H9 (cell line): Measurements from ENCODE around the gene ATP2B2. TPM values are rescaled to one million over a fixed set of nuclear protein-coding genes. Genes with fewer than 3 reads are reported as not detected.

ENCODE experiments used
- DNase-seq: peaks from one replicate; pipeline ENCODE4 v3.0.0-alpha.2; 2017
- H2AFZ ChIP-seq: one replicate; pipeline ENCODE4 v1.6.1; 2013; ENCODE audit warnings: mild to moderate bottlenecking, low read length, control low read depth, moderate library complexity
- H2AK5ac ChIP-seq: 2 replicates; pipeline ENCODE4 v1.6.1; 2013; ENCODE audit warnings: low read length, control low read depth, mixed read lengths; ENCODE audit not compliant: insufficient read length
- H2BK120ac ChIP-seq: one replicate; pipeline ENCODE4 v1.6.1; 2013; ENCODE audit warnings: low read depth, mild to moderate bottlenecking, low read length, control low read depth, inconsistent platforms; ENCODE audit not compliant: poor library complexity, severe bottlenecking
- H2BK12ac ChIP-seq: 2 replicates; pipeline ENCODE4 v1.6.1; 2013; ENCODE audit warnings: low read length, control low read depth, mixed read lengths, low read depth; ENCODE audit not compliant: insufficient read length
- H2BK15ac ChIP-seq: 2 replicates; pipeline ENCODE4 v1.6.1; 2013; ENCODE audit warnings: low read depth, low read length, control low read depth
- H2BK20ac ChIP-seq: one replicate; pipeline ENCODE4 v1.6.1; 2013; ENCODE audit warnings: low read depth, mild to moderate bottlenecking, low read length, control low read depth, inconsistent platforms; ENCODE audit not compliant: poor library complexity, severe bottlenecking
- H2BK5ac ChIP-seq: 2 replicates; pipeline ENCODE4 v1.6.1; 2013; ENCODE audit warnings: low read length, control low read depth, mixed read lengths; ENCODE audit not compliant: insufficient read length
- H3K14ac ChIP-seq: 2 replicates; pipeline ENCODE4 v1.6.1; 2013; ENCODE audit warnings: low read length, control low read depth; ENCODE audit not compliant: insufficient read depth
- H3K18ac ChIP-seq: 2 replicates; pipeline ENCODE4 v1.6.1; 2013; ENCODE audit warnings: low read depth, mild to moderate bottlenecking, mixed read lengths, low read length, control low read depth; ENCODE audit not compliant: insufficient read length
- H3K23ac ChIP-seq: 2 replicates; pipeline ENCODE4 v1.6.1; 2013; ENCODE audit warnings: low read length, control low read depth, mixed read lengths, low read depth; ENCODE audit not compliant: insufficient read length
- H3K23me2 ChIP-seq: 2 replicates; pipeline ENCODE4 v1.6.1; 2013; ENCODE audit warnings: low read depth, mild to moderate bottlenecking, mixed read lengths, low read length, control low read depth; ENCODE audit not compliant: insufficient read length, poor library complexity, severe bottlenecking
- H3K27ac ChIP-seq: 2 replicates; pipeline ENCODE4 v1.5.1; 2013; ENCODE audit warnings: low read length, control low read depth, mixed read lengths, low read depth; ENCODE audit not compliant: insufficient read length
- H3K27me3 ChIP-seq: 2 replicates; pipeline ENCODE4 v1.6.1; 2013; ENCODE audit warnings: low read length, control low read depth, inconsistent platforms; ENCODE audit not compliant: insufficient read depth
- H3K4ac ChIP-seq: 2 replicates; pipeline ENCODE4 v1.6.1; 2013; ENCODE audit warnings: low read depth, mild to moderate bottlenecking, control low read depth, inconsistent platforms, low read length, moderate library complexity
- H3K4me1 ChIP-seq: 2 replicates; pipeline ENCODE4 v1.6.1; 2013; ENCODE audit warnings: low read length, control low read depth, inconsistent platforms; ENCODE audit not compliant: insufficient read depth
- H3K4me2 ChIP-seq: 2 replicates; pipeline ENCODE4 v1.6.1; 2013; ENCODE audit warnings: low read length, control low read depth, mixed read lengths; ENCODE audit not compliant: insufficient read length, insufficient read depth
- H3K56ac ChIP-seq: 2 replicates; pipeline ENCODE4 v1.6.1; 2013; ENCODE audit warnings: low read depth, mild to moderate bottlenecking, mixed read lengths, low read length, control low read depth; ENCODE audit not compliant: insufficient read length
- H3K79me1 ChIP-seq: 2 replicates; pipeline ENCODE4 v1.6.1; 2013; ENCODE audit warnings: low read depth, mild to moderate bottlenecking, moderate library complexity, low read length, control low read depth, inconsistent platforms; ENCODE audit not compliant: insufficient read depth, poor library complexity, severe bottlenecking
- H3K79me2 ChIP-seq: 2 replicates; pipeline ENCODE4 v1.6.1; 2013; ENCODE audit warnings: low read length, control low read depth, inconsistent platforms; ENCODE audit not compliant: insufficient read depth
- H3K9ac ChIP-seq: 2 replicates; pipeline ENCODE4 v1.6.1; 2013; ENCODE audit warnings: low read length, control low read depth, mixed read lengths; ENCODE audit not compliant: insufficient read length; ENCODE audit errors: extremely low read depth
- H3K9me3 ChIP-seq: one replicate; pipeline ENCODE4 v1.6.1; 2013; ENCODE audit warnings: low read depth, low read length, inconsistent platforms; ENCODE audit not compliant: control insufficient read depth
- H3T11ph ChIP-seq: one replicate; pipeline ENCODE4 v1.6.1; 2013; ENCODE audit warnings: mild to moderate bottlenecking, low read length, control low read depth, inconsistent platforms
- H4K20me1 ChIP-seq: one replicate; pipeline ENCODE4 v1.6.1; 2013; ENCODE audit not compliant: control insufficient read depth, insufficient read length, insufficient read depth
- H4K5ac ChIP-seq: 2 replicates; pipeline ENCODE4 v1.6.1; 2013; ENCODE audit warnings: low read depth, mild to moderate bottlenecking, mixed read lengths, low read length, control low read depth; ENCODE audit not compliant: insufficient read length
- H4K8ac ChIP-seq: replicated peaks from 2 replicates; pipeline ENCODE4 v1.6.1; 2013; ENCODE audit warnings: low read length, control low read depth, mixed read lengths, low read depth; ENCODE audit not compliant: insufficient read length
- H4K91ac ChIP-seq: 2 replicates; pipeline ENCODE4 v1.6.1; 2013; ENCODE audit warnings: low read depth, mild to moderate bottlenecking, moderate library complexity, mixed read lengths, low read length, control low read depth; ENCODE audit not compliant: insufficient read length
- H3K27ac Mint-ChIP-seq, 3 experiments: 2 replicates in 2 of 3; 3 replicates in 1 of 3; pipeline ENCODE4 v1.8.0; 2020 to 2021; ENCODE audit warnings: mixed read lengths in 3 of 3, mild to moderate bottlenecking in 1 of 3, moderate library complexity in 1 of 3
- H3K27me3 Mint-ChIP-seq: 2 replicates; pipeline ENCODE4 v1.8.0; 2021; ENCODE audit warnings: low read depth, mild to moderate bottlenecking, moderate library complexity, mixed read lengths
- H3K36me3 Mint-ChIP-seq, 3 experiments: 2 replicates in 2 of 3; 3 replicates in 1 of 3; pipeline ENCODE4 v1.8.0; 2020 to 2021; ENCODE audit warnings: low read depth in 3 of 3, mixed read lengths in 3 of 3; ENCODE audit not compliant: insufficient read depth in 1 of 3
- H3K4me1 Mint-ChIP-seq, 2 experiments: 2 replicates each; pipeline ENCODE4 v1.8.0; 2020; ENCODE audit warnings: mixed read lengths in 2 of 2
- H3K4me3 Mint-ChIP-seq, 2 experiments: 2 replicates in 1 of 2; 3 replicates in 1 of 2; pipeline ENCODE4 v1.8.0; 2020 to 2021; ENCODE audit warnings: mild to moderate bottlenecking in 2 of 2, mixed read lengths in 2 of 2, moderate library complexity in 1 of 2
- H3K9me3 Mint-ChIP-seq, 2 experiments: 2 replicates in 1 of 2; 3 replicates in 1 of 2; pipeline ENCODE4 v1.8.0; 2020; ENCODE audit warnings: mild to moderate bottlenecking in 2 of 2, mixed read lengths in 2 of 2, moderate library complexity in 1 of 2
- CTCF ChIP-seq: fragments of 200-600 bp; sonication (generic); conservative IDR thresholded peaks from 3 replicates; pipeline ENCODE4 v1.8.0; 2021; ENCODE audit warnings: antibody characterized with exemption, mild to moderate bottlenecking
- WGBS: extraction: QIAGEN DNeasy Blood & Tissue Kit; methylation state at CpG from one replicate; pipeline ENCODE4 v1.1.7; 2013; ENCODE audit warnings: missing lambda C conversion rate, low lambda C conversion rate, mixed read lengths; ENCODE audit not compliant: insufficient read length; ENCODE audit errors: extremely low coverage; 5-methylcytosine and 5-hydroxymethylcytosine counted together
- total RNA-seq: library from RNA; stranded (reverse); gene quantifications from 2 replicates; pipeline ENCODE4 v1.2.1, GENCODE V29; 2021

The ATP2B2 gene
- total RNA-seq, 1 experiment from 2014 or later = 0.33 TPM

- no peaks in the 10 kb centered on the region for H3K9me3 ChIP-seq
- H3K4me2 ChIP-seq = no peak overlapping the region
- no peak overlapping the region for H2BK120ac ChIP-seq
- no peak overlapping the region for H4K91ac ChIP-seq
- H4K8ac ChIP-seq = no peak overlapping the region
- H2BK12ac ChIP-seq = no peak overlapping the region
- H3K27ac ChIP-seq = no peak overlapping the region
- H3K27me3 Mint-ChIP-seq = no peaks in the 10 kb centered on the region
- no peaks in the 10 kb centered on the region for H3K27me3 ChIP-seq
- no peak overlapping the region for H2BK15ac ChIP-seq
- no peak overlapping the region for H3K4me3 Mint-ChIP-seq
- H4K20me1 ChIP-seq = no peaks in the 10 kb centered on the region
- WGBS = no CpG with 5 or more reads among the region's 5 CpGs
- no peak overlapping the region for H2AFZ ChIP-seq
- peaks cover 12 to 54% (median 37%) of the 10 kb centered on the region in 3 experiments; a peak in 6 of 7 replicates for H3K36me3 Mint-ChIP-seq
- H3K4me1 ChIP-seq = 0 out of 2 replicates have a peak, but pooled peaks cover 1% of the 10 kb centered on the region
- no peak overlapping the region for H3K56ac ChIP-seq
- no peaks in the 10 kb centered on the region for H3K23me2 ChIP-seq
- H3K79me2 ChIP-seq = no peaks in the 10 kb centered on the region
- no peak overlapping the region for H2BK20ac ChIP-seq
- H3K23ac ChIP-seq = no peak overlapping the region
- no peaks in the 10 kb centered on the region for H3K9me3 Mint-ChIP-seq
- H4K5ac ChIP-seq = no peak overlapping the region
- no peak overlapping the region for H3K14ac ChIP-seq
- H2BK5ac ChIP-seq = no peak overlapping the region
- H3T11ph ChIP-seq = no peak overlapping the region
- no peak overlapping the region for H3K9ac ChIP-seq
- H3K4ac ChIP-seq = no peak overlapping the region
- no peak for TF ChIP-seq CTCF
- no peak overlapping the region for H2AK5ac ChIP-seq
- H3K18ac ChIP-seq = no peak overlapping the region
- DNase-seq = no peak
- no peak overlapping the region for H3K27ac Mint-ChIP-seq
- H3K79me1 ChIP-seq = no peaks in the 10 kb centered on the region
- peaks cover 15 to 19% of the 10 kb centered on the region in 2 experiments for H3K4me1 Mint-ChIP-seq
Measured at GRCh38 chr3:10283638-10284037, 221.7 kb downstream of the ATP2B2 start.
